Stimulated activated CD4-positive, alpha-beta T cell treated with anti-CD3 and anti-CD28 coated beads, Interleukin-4, amount 100 ng/mL, for 24 hours (primary cell): ENCODE data around the gene TFR2.

Experiments
- DNase-seq: peaks from one replicate; pipeline ENCODE4 v3.0.0-alpha.2; 2020

The TFR2 gene

DNA sequence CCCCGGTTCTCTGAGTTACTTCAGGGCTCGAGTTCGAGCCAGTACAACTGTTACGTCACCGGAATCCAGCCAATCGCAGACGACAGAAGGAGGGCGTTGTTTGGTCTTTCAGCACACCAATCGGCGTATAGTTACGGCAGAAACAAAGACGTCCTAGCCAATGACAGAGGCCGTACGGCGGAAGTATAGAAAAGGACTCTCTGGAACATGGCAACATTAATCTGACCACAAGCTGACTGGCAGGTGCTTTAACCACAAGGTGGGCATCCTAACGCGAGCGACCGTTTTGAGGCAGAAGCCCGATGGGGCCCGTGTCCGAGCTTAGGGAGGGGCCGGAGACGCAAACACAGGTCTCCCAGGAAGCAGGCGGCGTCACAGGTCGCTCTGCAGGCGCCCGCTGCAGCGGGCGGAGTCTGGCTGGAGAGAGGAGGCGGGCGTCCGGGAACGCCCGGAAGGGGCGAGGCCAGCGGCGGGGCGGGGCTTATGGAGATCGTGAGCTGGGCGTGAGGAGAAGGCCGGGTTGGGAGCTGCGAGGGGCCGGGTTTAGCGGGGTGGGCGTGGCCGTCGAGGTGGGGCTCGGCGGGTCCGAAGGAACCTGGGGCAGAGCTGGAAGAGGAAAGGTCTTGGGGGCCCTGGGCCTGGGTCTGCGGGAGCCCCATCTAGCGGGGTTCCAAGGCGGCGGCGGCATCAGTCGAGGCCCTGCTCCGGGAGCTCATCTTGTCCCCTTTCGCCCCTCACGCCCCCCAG is 29.2 kb downstream of the TFR2 start, which contains the start of gene MOSPD3:
TSS of gene MOSPD3 (plus strand) at position 558 of the 747 bp plus-strand sequence. CDS start 252 bp downstream, outside the sequence.
- DNase-seq = peak; percentile 97

DNA sequence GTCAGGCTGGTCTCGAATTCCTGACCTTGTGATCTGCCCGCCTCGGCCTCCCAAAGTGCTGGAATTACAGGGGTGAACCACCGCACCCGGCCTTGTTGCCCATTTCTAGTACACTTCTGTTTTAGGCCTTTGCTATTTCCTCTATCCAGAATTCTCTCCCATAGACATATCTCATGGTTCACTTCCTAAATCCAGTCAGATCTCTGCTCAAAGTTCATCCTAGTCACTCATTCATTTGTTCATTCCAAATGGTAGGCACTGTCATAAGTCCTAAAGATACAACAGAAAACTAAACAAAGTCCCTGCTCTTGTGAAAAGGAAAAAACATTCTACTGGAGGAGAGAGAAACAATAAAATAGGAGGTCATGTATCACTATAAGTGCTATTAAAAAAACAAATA is 31.4 kb downstream of the TFR2 start:
- no peak for DNase-seq

DNA sequence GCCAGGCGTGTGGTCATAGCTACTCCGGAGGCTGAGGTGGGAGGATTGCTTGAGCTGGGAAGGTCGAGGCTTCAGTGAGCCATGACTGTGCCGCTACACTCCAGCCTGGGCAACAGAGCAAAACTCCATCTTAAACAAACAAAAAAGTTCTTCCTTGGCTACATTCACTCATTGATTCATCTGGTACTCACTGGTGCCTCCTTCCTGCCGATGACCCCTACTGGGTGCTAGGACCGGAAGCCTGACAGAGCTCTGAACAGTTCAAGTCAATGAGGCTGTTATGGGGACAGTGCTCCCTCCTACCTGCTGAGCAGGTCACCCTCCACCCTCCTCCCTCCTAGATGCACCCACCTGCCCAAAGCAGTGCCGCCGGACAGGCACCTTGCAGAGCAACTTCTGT is 34.2 kb downstream of the TFR2 start:
- DNase-seq = no peak

DNA sequence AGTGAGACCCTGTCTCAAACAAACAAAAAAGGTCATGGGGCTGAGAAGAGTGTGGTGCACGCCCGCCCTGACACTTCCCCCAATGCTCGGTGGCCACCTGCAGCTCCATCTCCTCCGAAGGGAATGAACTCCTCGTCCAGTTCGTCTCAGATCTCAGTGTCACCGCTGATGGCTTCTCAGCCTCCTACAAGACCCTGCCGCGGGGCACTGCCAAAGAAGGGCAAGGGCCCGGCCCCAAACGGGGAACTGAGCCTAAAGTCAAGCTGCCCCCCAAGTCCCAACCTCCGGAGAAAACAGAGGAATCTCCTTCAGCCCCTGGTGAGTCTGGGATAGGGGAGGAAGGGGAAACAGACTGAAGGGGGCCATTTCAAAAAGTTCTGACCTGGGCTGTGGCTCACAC is 35.0 kb downstream of the TFR2 start:
- DNase-seq = no peak

DNA sequence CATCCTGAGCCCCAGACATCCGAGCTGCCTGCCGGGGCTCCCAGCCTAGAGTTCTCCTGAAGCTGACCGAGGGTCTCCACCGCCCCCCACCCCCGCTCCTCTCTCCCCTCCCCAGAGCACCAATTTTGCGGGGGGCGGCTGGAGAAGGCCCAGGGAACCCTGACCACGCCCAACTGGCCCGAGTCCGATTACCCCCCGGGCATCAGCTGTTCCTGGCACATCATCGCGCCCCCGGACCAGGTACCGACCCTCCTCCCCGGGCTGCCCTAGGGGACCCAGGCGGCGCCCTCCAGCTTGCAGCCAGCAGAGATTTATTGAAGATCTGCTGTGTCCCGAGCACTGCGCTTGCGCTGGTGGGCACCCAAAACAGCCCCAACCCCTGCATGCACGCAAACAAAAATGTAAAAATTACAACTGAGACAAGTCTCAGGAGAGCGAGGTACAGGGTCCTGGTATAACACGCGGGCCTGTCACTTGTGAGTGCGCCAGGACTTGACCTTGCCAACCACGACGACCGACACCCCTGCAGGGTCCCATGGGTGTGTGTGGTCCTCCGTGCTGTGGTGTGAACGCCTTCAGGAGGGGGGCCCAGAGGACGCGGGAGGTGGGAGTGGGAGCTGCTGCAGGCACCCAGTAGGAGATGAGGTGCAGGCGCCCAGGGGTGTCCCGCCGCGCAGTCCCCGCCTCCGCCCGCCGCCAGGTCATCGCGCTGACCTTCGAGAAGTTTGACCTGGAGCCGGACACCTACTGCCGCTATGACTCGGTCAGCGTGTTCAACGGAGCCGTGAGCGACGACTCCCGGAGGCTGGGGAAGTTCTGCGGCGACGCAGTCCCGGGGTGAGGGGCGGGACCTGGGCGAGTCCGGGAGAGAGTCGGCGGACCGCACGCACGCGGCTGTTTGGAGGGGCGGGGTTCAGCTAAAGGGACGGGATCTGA is 36.1 kb downstream of the TFR2 start:
- peak; percentile 37 for DNase-seq

DNA sequence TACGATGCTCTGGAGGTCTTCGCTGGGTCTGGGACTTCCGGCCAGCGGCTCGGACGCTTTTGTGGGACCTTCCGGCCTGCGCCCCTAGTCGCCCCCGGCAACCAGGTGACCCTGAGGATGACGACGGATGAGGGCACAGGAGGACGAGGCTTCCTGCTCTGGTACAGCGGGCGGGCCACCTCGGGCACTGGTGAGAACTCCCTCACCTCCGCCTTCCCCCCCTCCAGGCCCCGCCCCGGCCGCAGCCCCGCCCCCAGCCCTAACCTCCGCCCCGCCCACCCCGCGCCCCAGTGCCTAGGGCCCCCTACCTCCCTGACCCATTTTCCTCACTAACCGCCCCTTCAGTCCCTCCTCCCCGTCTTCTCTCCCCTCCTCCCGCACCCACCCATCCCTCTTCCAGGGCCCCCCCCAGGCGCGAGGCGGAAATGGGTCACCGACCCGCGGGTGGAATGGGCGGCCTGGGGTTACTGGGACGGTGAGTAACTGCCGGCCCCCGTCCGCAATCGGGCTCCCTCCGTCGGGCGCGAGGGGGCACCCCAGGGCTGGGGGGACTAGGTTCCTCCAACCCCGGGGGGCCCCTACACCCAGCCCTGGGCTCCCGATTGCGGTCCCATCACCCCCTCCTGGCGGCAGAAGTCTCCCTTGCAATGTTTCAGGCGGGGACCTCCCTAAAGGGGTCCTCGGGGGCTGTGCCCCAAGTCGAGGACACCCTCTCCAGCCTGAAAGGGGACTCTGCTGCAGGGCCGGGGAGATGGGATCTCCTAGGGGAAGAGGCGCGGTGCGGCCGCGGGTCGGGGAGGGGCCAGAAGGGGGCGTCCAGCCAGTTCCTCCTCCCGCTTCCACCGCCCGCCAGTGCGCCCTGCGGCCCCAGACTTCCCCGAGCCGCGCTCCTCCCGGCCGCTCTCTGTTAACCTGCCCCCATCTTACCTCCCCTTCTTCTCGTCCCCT is 37.0 kb downstream of the TFR2 start:
- peak; percentile 70 for DNase-seq

DNA sequence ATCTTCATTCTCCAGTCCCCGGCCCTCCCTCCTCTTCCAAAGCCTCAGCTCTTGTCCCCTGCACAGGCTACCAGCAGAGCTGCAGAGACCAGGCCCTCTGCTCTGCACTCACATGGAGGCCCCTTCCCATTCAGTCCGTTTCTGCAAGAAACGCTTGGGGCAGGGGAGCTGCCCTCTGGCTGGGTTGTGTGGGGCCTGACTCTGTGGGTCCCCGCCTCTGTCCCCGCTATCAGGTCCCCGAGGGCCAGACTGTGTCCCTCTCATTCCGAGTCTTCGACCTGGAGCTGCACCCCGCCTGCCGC is 37.7 kb downstream of the TFR2 start:
- no peak for DNase-seq

DNA sequence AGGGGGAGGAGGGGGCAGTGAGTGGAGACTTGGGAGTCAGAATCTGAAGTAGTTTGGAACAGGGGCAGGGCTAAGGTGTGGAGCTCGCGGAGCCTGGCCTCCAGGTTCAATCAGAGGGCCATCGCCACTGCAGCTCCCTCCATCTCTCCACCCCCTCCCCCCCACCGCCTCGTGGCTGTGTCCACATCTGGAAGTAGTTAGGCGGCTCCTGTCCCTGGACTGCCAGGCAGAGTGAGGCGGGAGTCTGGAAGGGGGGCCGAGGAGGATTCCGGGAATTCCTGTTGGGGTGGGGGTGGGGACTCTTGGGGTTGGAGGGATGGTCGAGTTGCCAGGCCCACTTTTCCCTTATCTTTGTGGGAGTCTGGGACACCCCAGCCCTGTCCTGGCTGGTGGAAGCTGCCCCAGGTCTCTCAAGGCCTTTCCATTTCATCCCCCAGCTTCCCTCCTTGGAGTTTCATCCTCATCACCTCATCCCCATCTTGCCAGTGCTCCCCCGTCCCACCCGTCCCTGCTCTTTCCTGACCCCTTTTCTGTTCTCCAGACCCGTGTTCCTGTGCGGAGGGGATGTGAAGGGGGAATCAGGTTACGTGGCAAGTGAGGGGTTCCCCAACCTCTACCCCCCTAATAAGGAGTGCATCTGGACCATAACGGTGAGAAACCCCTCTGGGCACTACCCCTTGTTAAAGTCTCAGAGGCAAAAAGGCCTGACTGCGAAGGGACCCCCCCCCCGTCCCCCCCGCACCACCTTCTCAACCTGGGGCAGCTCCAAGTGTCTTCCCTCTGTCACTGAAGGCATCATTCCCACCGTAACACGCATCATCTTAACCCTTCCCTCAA is 38.2 kb downstream of the TFR2 start:
- no peak for DNase-seq

DNA sequence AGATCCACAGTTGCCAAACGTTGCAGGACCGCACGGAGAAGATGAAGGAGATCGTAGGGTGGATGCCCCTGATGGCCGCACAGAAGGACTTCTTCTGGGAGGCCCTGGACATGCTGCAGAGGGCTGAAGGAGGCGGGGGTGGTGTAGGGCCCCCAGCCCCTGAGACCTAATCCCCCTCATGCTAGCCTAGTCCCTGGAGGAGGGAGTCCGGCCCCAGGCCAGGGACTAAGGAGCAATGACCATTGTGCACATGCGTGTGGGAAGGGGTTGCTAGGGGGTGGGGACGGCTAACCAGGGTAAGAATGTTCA is 40.7 kb downstream of the TFR2 start:
- no peak for DNase-seq

DNA sequence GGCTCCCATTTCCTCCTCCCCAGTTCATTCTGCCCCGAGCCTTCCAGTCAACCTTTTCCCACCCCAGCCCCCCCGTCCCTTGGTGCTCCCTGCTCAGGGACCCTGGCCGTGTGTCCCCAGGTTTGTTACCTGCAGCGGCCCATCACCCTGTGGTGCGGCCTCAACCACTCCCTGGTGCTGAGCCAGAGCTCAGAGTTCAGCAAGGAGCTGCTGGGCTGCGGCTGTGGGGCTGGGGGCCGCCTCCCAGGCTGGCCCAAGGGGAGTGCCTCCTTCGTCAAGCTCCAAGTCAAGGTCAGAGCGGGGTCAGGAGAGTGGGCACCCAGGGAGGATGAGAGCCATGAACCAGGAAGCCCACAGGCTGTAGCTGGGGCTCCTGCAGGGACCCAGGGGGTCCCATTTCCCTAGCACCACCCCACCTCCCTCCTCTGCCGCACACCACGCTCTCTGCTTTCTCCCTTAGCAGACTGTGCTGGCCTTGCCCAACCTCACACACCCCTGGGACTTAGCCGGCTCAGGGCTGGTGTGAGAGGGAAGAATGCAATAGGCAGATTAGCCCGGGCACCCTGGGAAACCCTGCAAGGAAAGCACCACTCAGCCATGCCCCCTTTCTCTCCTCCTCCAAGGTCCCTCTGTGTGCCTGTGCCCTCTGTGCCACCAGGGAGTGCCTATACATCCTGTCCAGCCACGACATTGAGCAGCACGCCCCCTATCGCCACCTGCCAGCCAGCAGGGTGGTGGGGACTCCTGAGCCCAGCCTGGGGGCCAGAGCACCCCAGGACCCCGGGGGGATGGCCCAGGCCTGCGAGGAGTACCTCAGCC is 41.2 kb downstream of the TFR2 start:
- no peak for DNase-seq

DNA sequence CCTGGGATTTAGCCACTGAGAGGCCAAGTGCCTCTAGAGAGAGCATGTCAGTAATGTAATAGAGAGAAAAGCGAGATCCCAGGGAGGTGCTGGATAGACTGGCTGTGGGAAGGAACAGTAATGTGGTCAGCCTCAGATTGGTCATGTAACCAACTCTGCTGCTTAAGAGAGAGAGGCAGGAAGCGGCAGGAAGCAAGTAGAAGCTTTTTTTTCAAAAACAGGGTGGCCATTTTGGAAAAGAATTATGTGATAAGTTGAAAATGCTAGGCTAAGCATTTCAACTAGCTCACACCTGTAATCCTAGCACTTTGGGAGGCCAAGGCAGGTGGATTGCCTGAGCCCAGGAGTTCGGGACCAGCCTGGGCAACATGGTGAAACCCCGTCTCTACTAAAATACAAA is 42.9 kb downstream of the TFR2 start:
- no peak for DNase-seq

DNA sequence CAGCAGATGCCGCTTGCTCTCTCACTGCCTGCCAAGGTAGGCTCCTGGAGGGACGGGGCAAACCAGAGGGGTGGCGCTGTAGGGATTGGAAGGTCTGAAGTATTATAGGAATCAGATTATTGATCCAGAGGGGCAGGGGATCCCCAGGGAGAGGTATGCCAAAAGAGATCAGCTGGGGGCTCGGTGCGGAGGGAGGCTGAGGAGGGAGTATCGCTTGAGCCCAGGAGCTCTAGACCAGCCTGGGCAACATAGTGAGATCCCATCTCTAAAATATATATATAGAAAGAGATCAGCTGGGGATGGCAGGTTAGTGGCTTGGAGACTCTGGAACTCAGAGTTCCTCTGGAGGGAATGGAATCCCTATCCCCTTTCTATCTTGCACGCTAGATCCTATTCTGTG is 46.2 kb downstream of the TFR2 start:
- no peak for DNase-seq

DNA sequence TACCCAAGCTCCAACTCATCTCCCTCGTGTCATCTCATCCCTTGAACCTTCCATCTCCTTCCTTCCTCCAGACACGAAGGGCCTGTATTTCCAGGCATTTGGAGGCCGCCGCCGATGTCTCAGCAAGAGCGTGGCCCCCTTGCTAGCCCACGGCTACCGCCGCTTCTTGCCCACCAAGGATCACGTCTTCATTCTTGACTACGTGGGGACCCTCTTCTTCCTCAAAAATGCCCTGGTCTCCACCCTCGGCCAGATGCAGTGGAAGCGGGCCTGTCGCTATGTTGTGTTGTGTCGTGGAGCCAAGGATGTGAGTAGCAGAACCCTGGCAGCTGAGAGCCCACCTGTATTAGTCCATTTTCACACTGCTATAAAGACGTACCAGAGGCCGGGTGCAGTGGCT is 49.8 kb downstream of the TFR2 start:
- DNase-seq = no peak

DNA sequence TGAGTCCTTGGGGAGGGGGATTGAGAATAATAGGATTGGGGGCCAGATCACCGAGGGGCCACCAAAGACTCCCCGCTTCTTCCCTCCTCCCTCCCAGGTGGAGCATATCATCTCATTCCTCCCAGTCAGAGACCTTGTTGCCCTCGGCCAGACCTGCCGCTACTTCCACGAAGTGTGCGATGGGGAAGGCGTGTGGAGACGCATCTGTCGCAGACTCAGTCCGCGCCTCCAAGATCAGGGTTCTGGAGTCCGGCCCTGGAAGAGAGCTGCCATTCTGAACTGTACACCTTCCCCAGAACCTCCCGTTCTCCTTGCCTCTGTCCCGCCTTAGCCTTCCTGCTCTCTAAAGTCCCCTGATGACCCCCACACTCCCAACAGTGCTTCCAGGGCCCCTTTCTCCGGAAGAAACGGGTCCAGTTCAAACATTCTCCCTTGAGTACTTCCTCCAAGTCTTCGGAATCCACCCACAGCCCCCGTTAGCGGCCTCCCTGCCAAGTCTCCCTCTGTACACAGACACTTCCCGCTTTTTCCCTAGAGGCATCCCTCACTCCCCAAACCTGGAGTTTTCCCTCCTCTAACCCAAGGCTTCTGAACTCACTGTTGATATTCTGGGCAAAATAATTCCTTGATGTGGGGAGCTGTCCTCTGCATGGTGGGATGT is 51.1 kb downstream of the TFR2 start:
- no peak for DNase-seq

DNA sequence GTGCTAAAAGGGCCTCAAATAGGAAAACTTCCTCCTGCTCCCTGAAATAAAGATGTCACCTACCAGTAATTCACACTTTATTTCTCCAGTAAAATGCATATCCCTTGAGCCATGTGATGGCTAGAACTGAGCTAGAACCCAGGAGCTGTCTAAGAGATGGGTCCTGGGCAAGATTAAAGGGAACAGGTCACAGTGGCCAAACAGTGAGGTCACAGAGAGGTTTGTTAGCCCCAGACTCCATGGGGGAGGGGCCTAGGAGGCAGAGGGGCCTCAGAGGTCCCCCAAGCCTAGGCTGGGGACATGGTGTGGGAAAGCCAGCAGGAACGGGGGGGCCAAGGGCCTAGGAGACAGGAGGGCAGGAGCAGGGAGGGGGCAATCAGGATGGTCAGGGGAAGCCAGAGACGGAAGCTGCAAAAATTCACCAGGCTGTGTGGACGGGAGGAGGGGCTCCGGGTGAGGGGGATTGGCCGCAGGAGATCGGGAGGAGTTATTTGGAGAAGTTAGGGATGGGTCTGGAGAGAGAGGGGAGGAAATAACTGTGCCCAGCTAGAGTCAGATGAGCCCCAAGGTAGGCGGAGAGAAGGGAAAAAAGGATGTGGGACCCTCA is 51.9 kb downstream of the TFR2 start:
- DNase-seq = no peak

DNA sequence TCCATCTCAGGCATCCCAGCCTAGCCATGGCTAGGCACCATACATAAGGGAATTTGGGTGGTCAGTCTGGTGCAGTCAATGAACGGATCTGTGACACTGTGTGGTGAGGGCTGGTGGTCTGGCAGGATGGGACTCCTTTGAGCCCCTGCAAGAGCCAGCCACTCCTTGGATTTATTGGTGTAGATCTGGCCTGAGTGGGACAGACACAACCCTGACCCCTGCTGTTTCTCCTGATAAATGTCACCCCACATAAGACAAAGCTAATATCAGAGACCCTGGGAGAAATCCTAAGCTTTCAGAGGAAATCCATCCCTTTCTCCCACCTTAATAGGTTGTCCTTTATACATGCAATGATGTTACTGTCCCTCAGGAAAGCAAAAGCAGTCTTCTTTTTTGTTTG is 52.9 kb downstream of the TFR2 start:
- DNase-seq = no peak

DNA sequence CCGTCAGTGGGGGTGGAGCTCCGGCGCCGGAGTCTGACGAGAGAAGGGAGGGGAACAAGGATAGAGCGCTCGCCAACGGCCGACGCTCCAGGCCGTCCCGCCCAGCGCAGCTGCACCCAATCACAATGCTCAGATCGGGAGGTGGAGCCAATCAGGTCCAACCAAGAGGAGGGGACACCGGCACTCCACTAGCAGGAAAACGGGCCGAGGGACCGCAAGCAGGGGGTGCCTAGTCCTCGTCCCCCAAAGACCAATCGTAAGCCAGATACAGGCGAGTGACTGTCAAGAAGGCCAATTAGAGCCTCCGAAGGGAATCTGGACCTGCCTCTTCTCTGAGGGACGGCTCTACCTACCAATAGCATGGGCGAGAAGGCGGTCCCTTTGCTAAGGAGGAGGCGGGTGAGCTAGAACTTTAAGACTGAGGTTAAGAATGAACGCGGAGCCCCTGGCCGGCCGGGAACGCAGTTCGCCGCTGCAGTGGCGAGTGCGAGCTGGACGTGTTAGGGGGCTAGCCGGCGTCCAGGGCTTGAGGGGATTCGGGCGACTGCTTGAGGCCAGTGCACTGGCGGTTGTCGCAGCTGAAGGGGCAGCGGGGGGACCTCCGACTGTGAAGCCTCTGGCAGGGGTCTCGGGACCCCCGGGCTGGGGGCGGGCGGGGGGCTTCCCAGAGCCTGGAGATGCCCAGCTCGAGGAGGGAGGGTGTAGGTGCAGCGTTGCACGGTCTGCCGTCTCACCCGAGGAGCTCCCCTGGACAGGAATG is 54.9 kb downstream of the TFR2 start, which contains the start of gene FBXO24:
TSS of gene FBXO24 (plus strand) at position 63 of the 760 bp plus-strand sequence. CDS start at position 361, 298 bp downstream.
- peak; percentile 99 for DNase-seq

DNA sequence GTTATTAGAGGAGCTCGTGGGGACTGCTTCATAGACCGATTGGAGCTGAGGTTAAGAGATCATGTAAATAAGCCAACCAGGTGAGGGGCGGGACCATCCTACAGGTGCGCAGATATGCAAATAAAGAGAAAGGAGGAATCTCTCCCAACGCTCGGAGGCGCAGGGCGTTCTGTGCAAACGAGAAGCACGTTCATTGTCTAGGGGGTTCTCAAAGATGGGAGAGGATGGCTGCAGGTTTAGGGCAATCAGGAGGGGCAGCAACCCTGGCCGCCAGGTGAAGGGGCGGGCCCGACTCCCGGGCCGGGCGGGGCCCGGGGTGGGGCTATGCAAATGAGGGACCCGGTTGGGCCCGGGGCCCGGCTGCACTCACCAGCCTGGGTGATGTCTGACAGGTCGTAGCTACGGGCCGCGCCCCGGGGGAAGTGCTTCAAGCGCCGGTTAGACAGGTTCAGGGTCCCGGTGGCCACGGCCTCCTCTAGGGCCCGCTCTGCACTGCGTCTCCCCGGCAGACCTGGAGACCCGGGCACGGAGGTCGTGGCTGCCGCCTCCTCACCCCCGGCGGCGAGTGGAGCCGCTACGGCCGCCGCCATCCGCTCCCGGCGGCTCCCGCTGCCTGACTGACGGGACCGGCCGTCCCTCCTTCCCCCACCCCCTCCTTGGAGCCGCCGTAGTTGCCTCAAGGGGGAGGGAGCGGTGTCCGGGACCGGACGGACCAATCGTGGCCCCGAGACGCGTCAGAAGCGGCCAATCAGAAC is 55.7 kb downstream of the TFR2 start, which contains the start of gene LRCH4:
TSS of gene LRCH4 (minus strand) at position 619 of the 755 bp plus-strand sequence. CDS start at position 590, 29 bp downstream.
- peak; percentile 47 for DNase-seq
